IgD-negative memory B cell (primary cell): ENCODE results near the gene PLCD1. TPM values are rescaled to one million over a fixed set of nuclear protein-coding genes. Genes with fewer than 3 reads are reported as not detected.
"Not testable (repeated sequence)": the region's sequence is repeated elsewhere in the genome, so short reads cannot be mapped to it uniquely, and the experiment has no call there.

Experiments used
- H3K27ac Mint-ChIP-seq, 3 donors: one replicate each; pipeline ENCODE4 v1.8.0; 2020 to 2022; ENCODE audit warnings: mild to moderate bottlenecking in 3 of 3, mixed read lengths in 3 of 3, moderate library complexity in 1 of 3
- H3K27me3 Mint-ChIP-seq: one replicate; pipeline ENCODE4 v1.8.0; 2021; ENCODE audit warnings: mixed read lengths
- H3K36me3 Mint-ChIP-seq: one replicate; pipeline ENCODE4 v1.8.0; 2020; ENCODE audit warnings: mild to moderate bottlenecking, mixed read lengths
- H3K4me1 Mint-ChIP-seq, 3 donors: one replicate each; pipeline ENCODE4 v1.8.0; 2020 to 2022; ENCODE audit warnings: mixed read lengths in 3 of 3, mild to moderate bottlenecking in 1 of 3
- H3K4me3 Mint-ChIP-seq, 4 donors: one replicate each; pipeline ENCODE4 v1.8.0; 2020 to 2022; ENCODE audit warnings: mild to moderate bottlenecking in 4 of 4, mixed read lengths in 4 of 4, moderate library complexity in 3 of 4
- H3K9me3 Mint-ChIP-seq, 3 donors: one replicate each; pipeline ENCODE4 v1.8.0; 2020 to 2021; ENCODE audit warnings: mixed read lengths in 3 of 3, mild to moderate bottlenecking in 1 of 3
- polyA plus RNA-seq: library from polyadenylated mRNA; unstranded; fragments of 300-500 nt; fragmentation: Illumina TruSeq; gene quantifications from one replicate; pipeline ENCODE4 v1.2.3, GENCODE V29; 2021

PLCD1 gene
- polyA plus RNA-seq, 1 donor from 2014 or later: 4.6 TPM

DNA sequence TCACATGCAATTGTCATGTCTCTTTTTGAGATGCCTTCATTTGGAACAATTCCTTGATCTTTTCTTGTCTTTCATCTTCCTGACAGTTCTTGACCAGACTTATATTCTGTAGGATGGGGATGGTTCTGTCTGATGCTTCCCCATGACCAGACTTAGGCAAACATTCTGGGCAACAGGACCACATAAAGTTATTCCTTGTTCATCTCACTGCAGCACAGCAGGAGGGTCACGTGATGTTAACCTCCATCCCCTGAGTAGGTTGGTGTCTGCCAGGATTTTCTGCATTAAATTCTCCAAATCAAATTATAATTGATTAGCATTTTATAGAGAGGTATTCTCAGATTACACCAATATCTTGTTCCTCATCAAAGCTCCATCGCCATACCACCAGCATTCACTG lies 17.4 kb upstream of the PLCD1 start:
- Mint-ChIP-seq H3K27ac (no peak overlapping the region), H3K36me3 (peaks cover 6% of the 10 kb centered on the region), H3K27me3 (peaks cover 9% of the 10 kb centered on the region), H3K4me3 (no peak overlapping the region), H3K9me3 (no peaks in the 10 kb centered on the region), H3K4me1 (peaks cover 0 to 1% (median 0%) of the 10 kb centered on the region in 3 donors)

- Mint-ChIP-seq H3K27me3 (peaks cover 5% of the 10 kb centered on the region), H3K4me3 (no peak overlapping the region), H3K27ac (no peak overlapping the region), H3K36me3 (peaks cover 1% of the 10 kb centered on the region), H3K9me3 (no peaks in the 10 kb centered on the region), H3K4me1 (peaks cover 0 to 1% (median 0%) of the 10 kb centered on the region in 3 donors)
Observed at GRCh38 chr3:38046027-38046426, 16.6 kb upstream of the PLCD1 start.

DNA sequence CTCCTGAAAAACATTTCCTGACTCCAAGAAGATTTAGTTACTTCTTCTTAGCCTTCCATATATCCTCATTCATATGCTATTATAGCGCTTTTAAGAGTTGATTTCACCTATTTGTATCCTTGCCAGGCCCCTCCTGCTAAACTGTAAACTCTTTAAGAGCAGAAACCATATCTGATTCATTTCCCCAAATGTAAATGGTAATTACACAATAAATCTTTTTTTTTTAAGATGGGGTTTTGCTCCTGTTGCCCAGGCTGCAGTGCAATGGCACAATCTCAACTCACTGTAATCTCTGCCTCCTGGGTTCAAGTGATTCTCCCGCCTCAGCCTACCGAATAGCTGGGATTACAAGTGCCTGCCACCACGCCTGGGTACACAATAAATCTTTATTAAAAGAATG lies 14.0 kb upstream of the PLCD1 start:
- Mint-ChIP-seq H3K27me3 (peaks cover 3% of the 10 kb centered on the region), H3K36me3 (no peaks in the 10 kb centered on the region), H3K27ac (no peak overlapping the region), H3K4me3 (no peak overlapping the region), H3K9me3 (no peaks in the 10 kb centered on the region), H3K4me1 (peaks cover 13 to 16% (median 14%) of the 10 kb centered on the region in 3 donors)

DNA sequence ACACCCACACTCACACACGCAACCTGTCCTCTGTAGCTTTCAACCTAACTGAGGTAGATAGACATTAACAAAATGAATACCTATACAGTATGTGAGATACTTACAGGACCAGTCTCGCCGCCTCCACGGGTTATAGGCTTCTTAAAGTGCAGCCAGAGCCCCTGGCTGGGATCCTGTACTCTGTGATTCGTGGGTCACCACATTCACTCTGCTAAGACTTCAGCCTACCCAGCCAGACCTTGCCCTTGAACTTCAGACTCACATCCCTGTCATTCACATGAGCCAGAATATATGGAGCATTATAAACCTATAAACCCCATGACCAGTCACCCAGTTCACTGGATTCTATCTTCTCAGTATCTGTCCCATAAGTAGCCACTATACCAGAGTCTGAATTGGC lies 11.0 kb upstream of the PLCD1 start:
- Mint-ChIP-seq H3K4me1 (peaks cover 16 to 21% (median 18%) of the 10 kb centered on the region in 3 donors), H3K4me3 (peak overlapping the region; percentile 87 to 94 (median 90)), H3K36me3 (no peaks in the 10 kb centered on the region)

GRCh38 chr3:38039899-38040261 lies 10.4 kb upstream of the PLCD1 start:
- peak overlapping the region; percentile 83 to 94 (median 93) for H3K27ac Mint-ChIP-seq
- H3K4me1 Mint-ChIP-seq: peaks cover 16 to 21% (median 18%) of the 10 kb centered on the region in 3 donors
- peak overlapping the region; percentile 87 to 94 (median 90) for H3K4me3 Mint-ChIP-seq
- H3K9me3 Mint-ChIP-seq: no peaks in the 10 kb centered on the region
- H3K36me3 Mint-ChIP-seq: no peaks in the 10 kb centered on the region
- H3K27me3 Mint-ChIP-seq: peaks cover 3% of the 10 kb centered on the region

More for the DNA sequence above, 11.0 kb upstream of the PLCD1 start:
- peaks cover 3% of the 10 kb centered on the region for H3K27me3 Mint-ChIP-seq
- no peaks in the 10 kb centered on the region for H3K9me3 Mint-ChIP-seq
- peak overlapping the region; percentile 83 to 94 (median 93) for H3K27ac Mint-ChIP-seq

GRCh38 chr3:38039101-38039898 lies 9.9 kb upstream of the PLCD1 start, which contains the start of gene DLEC1:
DLEC1 (plus strand) TSS chr3:38039208; CDS start chr3:38039226, 18 bp downstream.
- peak within 1 kb of the TSS; percentile 83 to 94 (median 93) for H3K27ac Mint-ChIP-seq
- peak within 1 kb of the TSS; percentile 87 to 94 (median 90) for H3K4me3 Mint-ChIP-seq
- no peaks in the 10 kb centered on the region for H3K36me3 Mint-ChIP-seq
- H3K4me1 Mint-ChIP-seq: peaks cover 16 to 21% (median 18%) of the 10 kb centered on the region in 3 donors
- H3K27me3 Mint-ChIP-seq: peaks cover 3% of the 10 kb centered on the region
- H3K9me3 Mint-ChIP-seq: no peaks in the 10 kb centered on the region

DNA sequence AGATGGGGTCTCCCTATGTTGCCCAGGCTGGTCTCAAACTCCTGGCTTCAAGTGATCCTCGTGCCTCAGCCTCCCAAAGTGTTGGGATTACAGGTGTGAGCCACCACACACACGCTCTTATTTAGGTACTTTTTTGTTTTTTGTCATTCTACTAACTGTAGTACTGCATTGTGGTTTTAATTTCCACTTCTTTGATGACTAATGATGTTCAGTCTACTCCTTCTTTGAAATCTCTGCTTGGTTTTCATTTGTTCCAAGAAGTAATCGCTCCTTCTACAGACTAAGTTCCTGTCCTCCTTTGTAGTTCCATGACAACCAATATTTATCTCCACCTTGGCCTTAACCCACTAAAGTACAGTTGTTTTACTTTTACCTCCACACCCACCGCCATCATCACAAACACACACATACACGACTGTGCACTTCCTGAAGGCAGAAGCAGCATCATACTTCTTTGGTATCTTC lies 9.0 kb upstream of the PLCD1 start:
- no peaks in the 10 kb centered on the region for H3K9me3 Mint-ChIP-seq

DNA sequence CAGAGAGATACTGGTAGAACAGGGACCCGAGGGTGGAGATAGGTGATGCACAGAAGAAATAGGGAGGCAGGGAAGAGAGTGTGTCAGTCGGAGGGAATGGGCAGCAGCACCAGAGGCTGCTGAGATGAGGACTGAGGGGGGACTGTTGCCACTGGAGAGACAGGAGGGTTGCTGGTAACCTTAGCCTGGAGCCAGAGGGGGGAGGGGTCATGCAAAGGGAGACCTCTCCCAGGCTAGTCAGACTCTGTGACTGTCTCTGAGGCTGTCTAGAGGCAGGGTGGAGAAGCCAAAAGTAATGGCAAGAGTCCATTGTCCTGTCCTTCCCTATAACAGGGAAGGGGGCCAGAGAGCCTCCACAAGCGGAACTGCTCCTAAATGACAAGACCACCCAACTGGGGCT lies 7.5 kb upstream of the PLCD1 start:
- Mint-ChIP-seq H3K4me3 (peak overlapping the region in 1 of 4 donors; percentile 6), H3K27me3 (peaks cover 1% of the 10 kb centered on the region), H3K36me3 (no peaks in the 10 kb centered on the region), H3K9me3 (no peaks in the 10 kb centered on the region), H3K4me1 (peaks cover 16 to 19% (median 18%) of the 10 kb centered on the region in 3 donors), H3K27ac (peak overlapping the region in 1 of 3 donors; percentile 61)

More for the DNA sequence above, 9.0 kb upstream of the PLCD1 start:
- peak overlapping the region in 3 of 4 donors; percentile 87 to 94 (median 94) for H3K4me3 Mint-ChIP-seq
- H3K27ac Mint-ChIP-seq: peak overlapping the region; percentile 83 to 94 (median 93)
- H3K36me3 Mint-ChIP-seq: no peaks in the 10 kb centered on the region
- H3K27me3 Mint-ChIP-seq: peaks cover 3% of the 10 kb centered on the region
- peaks cover 16 to 21% (median 18%) of the 10 kb centered on the region in 3 donors for H3K4me1 Mint-ChIP-seq

DNA sequence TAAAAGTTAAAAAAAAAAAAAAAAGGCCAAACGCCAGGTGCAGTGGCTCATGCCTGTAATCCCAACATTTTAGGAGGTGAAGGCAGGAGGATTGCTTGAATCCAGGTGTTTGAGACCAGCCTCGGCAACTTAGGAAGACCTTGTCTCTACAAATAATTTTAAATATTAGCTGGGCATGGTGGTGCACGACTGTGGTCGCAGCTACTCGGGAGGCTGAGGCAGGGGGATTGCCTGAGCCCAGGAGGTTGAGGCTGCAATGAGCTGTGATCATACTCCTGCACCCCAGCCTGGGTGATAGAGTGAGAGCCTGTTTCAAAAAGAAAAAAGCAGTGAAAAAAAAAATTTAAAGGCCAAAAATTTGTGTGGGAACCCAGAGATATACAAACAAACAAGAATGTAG lies 6.8 kb upstream of the PLCD1 start:
- Mint-ChIP-seq H3K27ac (peak overlapping the region in 1 of 3 donors; percentile 61), H3K9me3 (no peaks in the 10 kb centered on the region), H3K36me3 (no peaks in the 10 kb centered on the region), H3K4me3 (peak overlapping the region in 1 of 4 donors; percentile 6), H3K4me1 (peaks cover 16 to 19% (median 18%) of the 10 kb centered on the region in 3 donors), H3K27me3 (peaks cover 3% of the 10 kb centered on the region)

DNA sequence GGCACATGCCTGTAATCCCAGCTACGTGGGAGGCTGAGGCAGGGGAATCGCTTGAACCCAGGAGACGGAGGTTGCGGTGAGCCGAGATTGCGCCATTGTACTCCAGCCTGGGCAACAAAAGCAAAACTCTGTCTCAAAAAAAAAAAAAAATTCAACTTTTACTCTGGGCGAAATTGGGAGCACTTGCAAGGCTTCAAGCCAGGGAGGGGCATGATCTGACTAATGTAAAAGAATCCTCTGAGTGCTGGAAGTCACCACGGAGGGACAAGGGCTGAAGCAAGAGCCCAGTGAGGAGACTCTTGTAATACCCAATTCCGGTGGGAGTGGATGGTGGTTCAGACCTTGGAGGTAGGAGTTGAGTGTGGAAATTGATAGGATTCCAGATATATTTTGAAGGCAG lies 4.9 kb upstream of the PLCD1 start:
- not testable (repeated sequence) for H3K4me3 Mint-ChIP-seq, H3K9me3 Mint-ChIP-seq, H3K27ac Mint-ChIP-seq, H3K36me3 Mint-ChIP-seq
- peaks cover 7 to 13% (median 11%) of the 10 kb centered on the region in 3 donors for H3K4me1 Mint-ChIP-seq
- H3K27me3 Mint-ChIP-seq: peaks cover 10% of the 10 kb centered on the region

- H3K9me3 Mint-ChIP-seq, H3K36me3 Mint-ChIP-seq, H3K4me1 Mint-ChIP-seq, H3K27ac Mint-ChIP-seq: not testable (repeated sequence)
- Mint-ChIP-seq H3K4me3 (peak overlapping the region in 1 of 4 donors; percentile 17), H3K27me3 (peaks cover 10% of the 10 kb centered on the region)
Observed at GRCh38 chr3:38033586-38033985, 4.1 kb upstream of the PLCD1 start.

- Mint-ChIP-seq H3K27ac (peak overlapping the region in 1 of 3 donors; percentile 41), H3K9me3 (no peaks in the 10 kb centered on the region), H3K4me3 (peak overlapping the region in 1 of 4 donors; percentile 27)
Observed at GRCh38 chr3:38032328-38032865, 3.0 kb upstream of the PLCD1 start.

GRCh38 chr3:38031022-38031994 lies 1.9 kb upstream of the PLCD1 start:
- Mint-ChIP-seq H3K27me3 (peaks cover 13% of the 10 kb centered on the region), H3K9me3 (no peaks in the 10 kb centered on the region), H3K27ac (peak overlapping the region in 1 of 3 donors; percentile 32), H3K36me3 (peaks cover 2% of the 10 kb centered on the region), H3K4me3 (peak overlapping the region in 2 of 4 donors; percentile 39 to 54), H3K4me1 (peaks cover 0 to 4% (median 2%) of the 10 kb centered on the region in 3 donors)

More at GRCh38 chr3:38032328-38032865, 3.0 kb upstream of the PLCD1 start:
- peaks cover 13% of the 10 kb centered on the region for H3K27me3 Mint-ChIP-seq
- peaks cover 0 to 4% (median 2%) of the 10 kb centered on the region in 3 donors for H3K4me1 Mint-ChIP-seq
- peaks cover 2% of the 10 kb centered on the region for H3K36me3 Mint-ChIP-seq
